Activated CD4-positive, alpha-beta T cell treated with anti-CD3 and anti-CD28 coated beads, Interleukin-2, amount 50 U/mL, for 24 hours (primary cell): ENCODE data around the gene MAGEB3.
"Not testable (repeated sequence)": the region's sequence is repeated elsewhere in the genome, so short reads cannot be mapped to it uniquely, and the experiment has no call there.

Experiments
- DNase-seq, 2 donors: peaks; one replicate each; pipeline ENCODE4 v3.0.0-alpha.2; 2020; ENCODE audit warnings: low read depth in 1 of 2, low spot score in 1 of 2

MAGEB3 gene, protein sequence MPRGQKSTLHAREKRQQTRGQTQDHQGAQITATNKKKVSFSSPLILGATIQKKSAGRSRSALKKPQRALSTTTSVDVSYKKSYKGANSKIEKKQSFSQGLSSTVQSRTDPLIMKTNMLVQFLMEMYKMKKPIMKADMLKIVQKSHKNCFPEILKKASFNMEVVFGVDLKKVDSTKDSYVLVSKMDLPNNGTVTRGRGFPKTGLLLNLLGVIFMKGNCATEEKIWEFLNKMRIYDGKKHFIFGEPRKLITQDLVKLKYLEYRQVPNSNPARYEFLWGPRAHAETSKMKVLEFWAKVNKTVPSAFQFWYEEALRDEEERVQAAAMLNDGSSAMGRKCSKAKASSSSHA

DNA sequence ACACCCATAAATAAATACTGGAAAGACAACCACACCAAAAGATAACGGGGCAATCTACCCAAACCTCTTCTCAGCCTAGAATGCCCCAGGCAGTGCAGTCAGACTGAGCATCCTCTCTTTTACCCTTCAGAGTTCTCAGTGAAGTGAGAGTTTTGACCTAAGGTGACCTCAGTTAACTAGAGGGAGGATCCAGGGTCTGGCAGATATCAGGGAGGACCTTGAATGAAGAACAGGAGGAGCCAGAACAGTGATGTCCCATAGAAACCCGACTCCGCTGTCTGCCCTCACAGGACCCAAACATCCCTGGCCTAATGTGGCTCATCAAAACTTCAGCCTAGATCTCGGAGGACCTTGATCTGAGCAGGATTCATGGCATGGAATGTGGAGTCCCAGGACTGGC lies at the start of gene MAGEB3:
MAGEB3 (plus strand) TSS at position 263 of the 400 bp plus-strand sequence. CDS start 5,268 bp downstream, outside the sequence.
- no peak for DNase-seq

DNA sequence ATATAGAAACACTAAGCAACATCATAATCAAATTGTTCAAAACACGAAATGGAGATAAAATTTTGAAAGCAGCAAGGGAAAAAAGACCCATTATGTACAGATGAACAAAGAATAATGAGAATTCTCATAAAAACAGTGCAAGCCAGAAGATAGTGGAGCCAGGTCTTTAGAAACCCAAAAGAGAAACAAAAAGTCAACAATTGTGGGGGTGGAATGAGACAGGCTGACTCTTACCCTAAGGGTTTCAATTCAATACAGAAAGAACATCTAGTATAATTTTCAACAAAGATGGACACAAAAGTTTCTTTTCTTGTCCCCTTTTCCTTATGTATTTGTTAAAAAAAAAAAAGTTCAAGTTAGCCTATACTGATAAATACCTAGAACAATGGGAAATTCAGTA lies 49.1 kb upstream of the MAGEB3 start:
- no peak for DNase-seq

DNA sequence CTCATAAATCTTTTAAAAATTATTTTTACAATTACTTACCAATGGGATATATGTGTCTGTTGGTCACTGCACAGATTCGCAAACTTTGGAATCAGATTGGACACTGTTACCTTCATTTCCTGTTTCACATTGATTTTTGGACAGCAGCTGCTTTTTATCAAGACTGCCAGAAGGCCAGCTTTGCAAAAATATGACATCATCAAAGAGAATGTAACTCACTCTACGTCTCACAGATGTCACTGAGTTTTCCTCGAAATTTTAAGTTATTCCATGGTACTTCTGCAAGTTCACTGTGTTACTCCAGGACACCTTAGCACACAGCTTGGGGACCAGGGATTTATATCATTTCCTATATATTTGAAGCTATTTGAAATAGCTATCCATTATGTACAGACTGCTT lies 46.9 kb upstream of the MAGEB3 start:
- no peak for DNase-seq

DNA sequence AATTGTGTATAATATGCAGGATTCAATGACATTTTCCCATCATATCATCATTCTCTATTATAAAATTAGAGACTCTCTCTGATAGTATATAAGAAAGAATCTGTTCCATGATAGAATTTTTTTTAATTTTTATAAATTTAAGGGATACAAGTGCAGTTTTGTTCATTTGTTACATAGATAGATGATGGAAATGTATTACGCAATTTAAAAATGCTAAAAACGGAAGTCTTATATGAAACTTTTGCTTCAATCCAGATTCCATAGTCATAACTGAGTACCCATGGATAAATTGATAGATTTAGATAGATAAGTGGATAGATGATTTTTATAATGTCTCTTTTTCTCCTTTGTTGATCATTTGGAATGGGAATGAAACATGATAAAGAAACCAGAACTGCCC lies 40.0 kb upstream of the MAGEB3 start:
- DNase-seq = no peak

DNA sequence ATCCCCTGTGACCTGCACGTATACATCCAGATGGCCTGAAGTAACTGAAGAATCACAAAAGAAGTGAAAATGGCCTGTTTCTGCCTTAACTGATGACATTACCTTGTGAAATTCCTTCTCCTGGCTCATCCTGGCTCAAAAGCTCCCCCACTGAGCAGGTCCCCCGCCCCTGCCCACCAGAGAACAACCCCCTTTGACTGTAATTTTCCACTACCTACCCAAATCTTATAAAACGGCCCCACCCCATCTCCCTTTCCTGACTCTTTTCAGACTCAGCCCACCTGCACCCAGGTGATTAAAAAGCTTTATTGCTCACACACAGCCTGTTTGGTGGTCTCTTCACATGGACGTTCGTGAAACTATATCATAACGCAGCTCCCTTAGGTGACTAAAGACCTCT lies 36.5 kb upstream of the MAGEB3 start:
- not testable (repeated sequence) for DNase-seq

DNA sequence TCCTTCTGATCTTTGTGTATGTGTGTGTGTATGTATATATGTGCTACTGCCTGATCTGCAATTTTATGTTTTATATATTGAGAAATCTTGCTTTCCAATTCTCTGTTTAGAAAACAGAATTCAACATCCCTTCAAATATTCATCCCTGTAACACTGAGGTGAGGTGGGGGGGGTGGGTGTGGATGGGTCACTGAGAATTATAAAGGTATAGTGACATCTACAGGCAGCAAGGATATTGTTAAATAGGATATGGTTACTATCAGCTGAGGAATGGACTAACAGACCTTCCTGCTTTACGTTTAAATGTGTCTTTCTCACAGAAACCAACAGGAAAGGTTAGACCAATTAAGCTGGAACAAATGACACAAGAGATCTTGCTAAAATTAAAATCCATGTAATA lies 34.1 kb upstream of the MAGEB3 start:
- no peak for DNase-seq

DNA sequence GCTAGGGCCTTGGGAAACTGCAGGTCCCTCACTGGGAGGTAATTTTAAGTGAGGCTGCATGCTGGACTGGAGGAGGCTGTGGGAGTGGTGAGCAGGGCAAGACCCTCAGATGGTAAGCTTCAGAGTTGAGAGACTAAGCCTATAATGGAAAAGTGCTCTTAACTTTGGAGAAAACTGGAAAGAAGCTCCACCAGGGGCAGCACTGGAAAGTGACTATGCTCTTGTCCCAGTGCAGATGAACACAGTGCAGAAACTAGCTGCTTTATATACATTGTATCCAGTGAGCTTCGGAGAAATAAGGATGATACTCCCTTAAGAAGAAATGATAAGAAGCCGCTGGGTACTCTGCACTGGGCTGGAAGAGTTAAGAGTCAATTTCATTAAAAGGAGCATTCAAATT lies 18.3 kb upstream of the MAGEB3 start:
- no peak for DNase-seq

DNA sequence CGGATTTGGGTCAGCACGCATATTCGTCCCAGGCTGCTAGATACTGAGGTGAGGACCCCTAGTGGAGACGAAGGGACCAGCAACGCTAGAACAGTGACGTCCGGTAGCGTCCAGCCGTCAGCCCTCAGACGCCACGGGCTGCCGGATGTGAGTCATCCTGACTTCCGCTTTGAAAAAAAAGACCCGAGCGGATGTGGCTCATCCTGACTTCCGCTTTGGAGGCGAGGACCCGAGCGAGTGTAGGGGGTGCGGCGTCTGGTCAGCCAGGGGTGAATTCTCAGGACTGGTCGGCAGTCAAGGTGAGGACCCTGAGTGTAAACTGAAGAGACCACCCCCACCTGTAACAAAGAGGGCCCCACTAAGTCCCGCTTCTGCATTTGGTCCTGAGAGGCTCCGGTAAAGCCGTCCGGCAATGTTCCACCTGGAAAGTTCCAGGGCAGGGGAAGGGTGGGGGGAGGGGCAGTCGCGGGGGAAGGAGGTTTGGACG lies 15.1 kb upstream of the MAGEB3 start, which contains the start of gene MAGEB2:
MAGEB2 (plus strand) TSS at position 207 of the 487 bp plus-strand sequence. CDS start 3,018 bp downstream, outside the sequence.
- DNase-seq = no peak

DNA sequence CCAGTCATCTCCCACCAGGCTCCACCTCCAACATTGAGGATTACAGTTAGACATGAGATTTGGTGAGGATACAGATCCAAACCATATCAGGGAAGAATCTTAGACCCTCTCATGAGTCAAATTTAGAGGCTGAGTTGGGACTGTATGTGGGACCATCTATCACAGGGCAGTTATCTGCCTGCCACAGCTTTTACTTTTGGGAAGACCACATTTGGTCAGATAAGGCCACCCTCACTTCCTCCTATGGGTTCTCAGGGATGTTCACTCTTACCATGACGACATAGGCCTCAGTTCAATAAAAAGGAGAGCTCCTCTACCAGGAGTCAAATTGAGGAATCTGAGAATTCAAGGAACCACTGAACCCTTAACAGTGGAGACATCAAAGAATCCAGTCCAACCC lies 13.0 kb upstream of the MAGEB3 start:
- no peak for DNase-seq

DNA sequence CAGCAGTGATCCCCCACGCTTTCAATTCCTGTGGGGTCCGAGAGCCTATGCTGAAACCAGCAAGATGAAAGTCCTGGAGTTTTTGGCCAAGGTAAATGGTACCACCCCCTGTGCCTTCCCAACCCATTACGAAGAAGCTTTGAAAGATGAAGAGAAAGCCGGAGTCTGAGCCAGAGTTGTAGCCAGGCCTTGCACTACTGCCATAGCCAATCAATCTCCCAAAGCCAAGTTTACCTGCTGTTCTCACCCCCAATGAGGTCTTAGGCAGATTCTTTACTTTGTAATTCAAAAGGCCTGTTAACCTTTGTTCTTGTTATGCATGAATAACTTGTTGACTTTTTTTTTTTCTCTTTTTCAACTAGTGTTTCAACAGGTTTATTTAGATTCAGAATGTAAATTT lies 11.1 kb upstream of the MAGEB3 start:
- DNase-seq = no peak

DNA sequence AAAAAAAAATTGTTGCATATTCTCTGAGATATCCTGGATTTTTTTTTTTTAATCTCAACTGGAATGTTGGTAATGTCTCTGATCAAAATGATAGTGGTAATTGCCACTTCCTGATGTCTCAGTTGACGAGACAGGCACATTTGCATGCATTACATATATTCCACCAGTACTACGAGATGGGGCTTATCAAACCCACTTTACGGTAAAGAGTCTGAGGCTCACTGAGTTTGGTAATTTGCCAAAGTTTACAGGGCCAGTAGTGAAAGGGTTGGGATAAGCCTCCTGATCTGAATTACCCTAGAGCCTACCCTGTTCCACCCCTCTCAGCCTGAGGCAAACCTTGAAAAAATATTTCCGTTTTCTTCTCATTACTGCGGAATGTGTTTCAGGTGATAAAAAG lies 9.8 kb upstream of the MAGEB3 start:
- DNase-seq = no peak

DNA sequence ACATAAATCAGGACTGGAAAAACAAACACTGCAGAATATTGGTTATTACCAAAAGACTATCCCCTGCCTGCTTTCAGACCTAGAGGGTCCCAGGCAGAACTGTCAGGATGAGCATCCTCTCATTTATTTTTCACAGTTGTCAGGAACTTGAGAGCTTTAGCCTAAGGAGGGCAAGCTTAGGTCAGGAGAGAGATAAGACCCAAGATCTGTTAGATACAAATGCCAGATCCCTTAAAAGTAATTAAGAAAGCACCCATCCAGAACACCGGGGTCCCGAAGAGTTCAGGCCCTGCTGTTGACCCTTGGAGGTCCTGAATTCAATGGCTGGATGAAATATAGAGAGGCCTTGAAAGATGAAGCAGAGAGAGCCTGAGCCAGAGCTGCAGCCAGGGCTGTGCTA lies 5.9 kb upstream of the MAGEB3 start:
- DNase-seq = no peak

DNA sequence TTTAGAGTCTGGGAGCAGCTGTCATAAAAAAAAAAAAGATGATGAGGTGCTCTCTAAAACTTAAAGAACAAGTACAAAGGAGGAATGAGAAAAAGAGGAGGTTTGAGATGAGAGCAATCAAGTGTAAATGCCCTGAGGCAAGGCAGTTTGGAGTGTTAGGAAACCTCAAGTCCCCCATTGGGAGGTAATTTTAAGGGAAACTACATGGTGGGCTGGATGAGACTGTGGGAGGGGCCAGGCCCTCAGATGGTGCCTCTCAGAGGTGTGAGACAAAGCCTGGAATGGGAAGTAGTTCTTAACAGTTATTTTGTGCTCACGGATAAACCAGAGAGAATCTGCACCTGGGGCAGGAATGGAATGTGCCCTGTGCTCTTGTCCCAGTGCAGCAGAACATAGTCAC lies 1.9 kb upstream of the MAGEB3 start:
- DNase-seq = no peak

DNA sequence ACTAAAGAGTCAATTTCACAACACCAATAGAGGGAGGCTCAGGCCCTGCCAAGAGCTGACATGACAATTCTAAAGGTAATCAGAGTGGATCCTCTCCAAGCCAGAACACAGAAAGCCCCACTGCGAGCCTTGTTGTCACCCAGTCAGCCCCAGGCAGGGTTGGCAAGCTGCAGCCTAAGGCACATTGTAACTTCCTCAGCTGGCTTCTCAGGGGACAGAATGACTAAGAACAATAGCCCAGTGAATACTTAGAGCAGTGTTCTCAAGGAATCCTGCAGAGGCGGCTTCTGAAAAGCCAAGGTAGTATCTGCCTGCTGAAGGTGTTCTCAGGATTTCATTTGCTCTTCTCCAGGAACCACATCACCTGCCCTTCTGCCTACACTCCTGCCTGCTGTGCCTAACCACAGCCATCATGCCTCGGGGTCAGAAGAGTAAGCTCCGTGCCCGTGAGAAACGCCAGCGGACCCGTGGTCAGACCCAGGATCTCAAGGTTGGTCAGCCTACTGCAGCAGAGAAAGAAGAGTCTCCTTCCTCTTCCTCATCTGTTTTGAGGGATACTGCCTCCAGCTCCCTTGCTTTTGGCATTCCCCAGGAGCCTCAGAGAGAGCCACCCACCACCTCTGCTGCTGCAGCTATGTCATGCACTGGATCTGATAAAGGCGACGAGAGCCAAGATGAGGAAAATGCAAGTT lies 11.4 kb downstream of the MAGEB3 start, which contains the start of gene MAGEB4:
MAGEB4 (plus strand) TSS at position 277 of the 692 bp plus-strand sequence; CDS start at position 413, 136 bp downstream.
- no peak for DNase-seq

DNA sequence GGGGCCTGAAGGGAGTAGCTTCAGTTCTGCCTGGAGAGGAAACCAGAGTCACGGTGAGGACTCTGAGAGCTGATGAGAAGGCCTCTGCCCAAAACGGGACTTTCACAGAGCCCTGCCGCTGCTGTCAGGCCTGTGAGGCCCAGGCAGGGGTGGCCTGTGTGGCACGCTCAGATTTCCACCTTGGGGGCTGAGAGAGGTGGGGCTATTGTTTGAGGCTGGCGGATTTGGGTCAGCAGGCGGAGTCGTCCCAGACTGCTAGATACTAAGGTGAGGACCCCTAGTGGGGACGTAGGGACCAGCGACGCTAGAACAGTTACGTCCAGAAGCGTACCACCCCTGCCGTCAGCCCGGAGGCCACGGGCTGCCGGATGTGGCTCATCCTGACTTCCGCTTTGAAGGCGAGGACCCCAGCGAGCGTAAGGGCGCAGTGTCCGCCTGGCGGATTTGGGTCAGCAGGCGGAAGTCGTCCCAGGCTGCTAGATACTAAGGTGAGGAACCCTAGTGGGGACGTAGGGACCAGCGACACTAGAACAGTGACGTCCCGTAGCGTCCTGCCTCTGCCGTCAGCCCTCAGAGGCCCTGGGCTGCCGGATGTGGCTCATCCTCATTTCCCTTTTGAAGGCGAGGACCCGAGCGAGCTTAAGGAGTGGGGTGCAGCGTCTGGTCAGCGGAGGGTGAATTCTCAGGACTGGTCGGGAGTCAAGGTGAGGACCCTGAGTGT lies 16.5 kb downstream of the MAGEB3 start, which contains the start of gene MAGEB1:
MAGEB1 (plus strand) TSS at position 378 of the 721 bp plus-strand sequence. CDS start 3,348 bp downstream, outside the sequence.
- DNase-seq = no peak

DNA sequence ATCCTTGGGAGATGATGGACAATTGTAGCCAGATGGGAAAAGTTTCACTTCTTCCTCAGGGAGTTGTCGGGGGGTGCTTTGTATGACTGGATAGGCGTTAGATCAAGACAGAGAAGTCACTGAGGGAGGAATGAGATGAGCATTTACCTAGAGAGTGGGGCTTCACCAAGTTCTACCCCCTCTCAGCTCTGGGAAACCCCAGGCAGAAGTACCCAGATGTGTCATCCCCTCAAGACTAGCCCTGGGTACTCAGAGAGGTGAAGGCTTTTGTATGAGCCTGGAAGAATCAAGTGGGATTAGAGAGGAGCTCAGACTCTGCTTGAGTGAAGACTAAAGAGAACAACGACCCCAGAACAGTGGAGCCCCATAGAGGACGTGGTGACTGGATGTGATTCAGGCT lies 18.4 kb downstream of the MAGEB3 start:
- no peak for DNase-seq

DNA sequence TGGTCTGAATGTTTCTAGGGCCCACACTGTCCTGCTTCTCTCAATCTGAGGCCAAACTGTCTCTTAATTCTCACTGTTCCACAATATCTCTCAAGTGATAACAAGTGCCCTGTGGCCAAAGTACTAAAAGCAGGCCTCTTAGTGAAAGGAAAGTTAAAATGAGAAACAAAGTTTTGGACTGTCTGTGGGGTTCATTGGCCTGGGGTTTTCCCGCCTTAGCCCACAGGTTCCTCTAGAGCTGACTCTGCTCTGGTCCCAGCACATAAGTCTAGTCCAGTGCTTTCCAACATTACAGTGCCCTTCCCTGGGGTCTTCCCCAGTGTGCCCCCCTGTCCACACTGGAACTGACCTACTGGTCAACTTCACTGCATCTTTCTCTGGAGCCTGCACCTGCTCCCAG lies 22.8 kb downstream of the MAGEB3 start:
- DNase-seq = no peak

DNA sequence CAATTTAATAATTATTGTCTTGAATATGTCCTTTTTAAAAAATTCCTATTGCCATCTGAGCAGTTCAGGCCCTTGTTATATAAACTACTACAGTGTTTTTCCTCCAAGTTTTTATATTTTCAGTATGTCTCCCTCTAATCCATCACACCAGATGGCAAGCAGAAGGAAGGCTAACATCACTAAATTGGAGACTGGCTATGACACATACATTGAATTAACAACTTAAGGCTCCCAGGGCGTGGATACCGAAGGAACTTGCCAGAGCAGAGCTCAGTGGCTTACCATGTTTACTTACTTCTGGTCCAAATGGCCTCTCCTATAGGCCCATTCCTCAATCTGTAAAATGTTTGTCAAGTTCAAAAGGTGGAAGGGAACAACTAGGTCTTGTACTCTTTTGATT lies 29.5 kb downstream of the MAGEB3 start:
- no peak for DNase-seq

DNA sequence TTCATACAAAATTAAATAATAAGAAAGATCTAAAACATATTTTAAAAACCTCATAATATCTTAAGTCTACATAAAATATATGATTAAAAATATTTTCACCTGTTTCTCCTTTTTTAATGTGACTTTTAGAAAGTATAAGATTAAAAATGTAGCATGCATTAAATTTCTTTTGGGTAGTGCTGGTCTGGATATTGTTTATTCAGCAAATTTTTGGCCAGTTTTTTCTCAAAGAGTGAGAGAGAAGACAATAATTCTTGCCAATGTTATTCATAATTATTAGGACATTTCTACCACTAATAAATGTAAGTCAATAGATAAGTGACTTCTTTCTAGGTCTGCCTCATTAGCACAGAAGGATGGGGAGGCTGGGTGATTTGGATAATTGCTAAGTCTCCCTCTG lies 30.6 kb downstream of the MAGEB3 start:
- no peak for DNase-seq

DNA sequence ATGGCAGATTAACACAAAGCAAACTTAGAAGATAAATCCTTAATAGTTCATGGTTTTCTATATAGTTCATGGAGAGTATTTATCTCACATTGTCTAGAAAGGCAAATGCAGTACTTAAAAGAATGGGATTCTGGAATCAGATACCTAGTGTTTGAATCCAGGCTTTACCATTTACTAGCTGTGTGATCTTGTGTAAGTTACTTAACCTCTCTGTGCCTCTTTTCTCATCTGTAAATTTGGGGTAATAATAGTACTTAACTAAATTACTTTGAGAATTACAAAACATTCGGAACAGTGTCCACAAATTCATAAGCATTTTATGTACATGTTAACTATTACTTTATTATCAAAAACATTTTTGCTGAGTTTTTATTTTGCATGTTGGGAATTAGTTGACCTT lies 32.3 kb downstream of the MAGEB3 start:
- DNase-seq = no peak

DNA sequence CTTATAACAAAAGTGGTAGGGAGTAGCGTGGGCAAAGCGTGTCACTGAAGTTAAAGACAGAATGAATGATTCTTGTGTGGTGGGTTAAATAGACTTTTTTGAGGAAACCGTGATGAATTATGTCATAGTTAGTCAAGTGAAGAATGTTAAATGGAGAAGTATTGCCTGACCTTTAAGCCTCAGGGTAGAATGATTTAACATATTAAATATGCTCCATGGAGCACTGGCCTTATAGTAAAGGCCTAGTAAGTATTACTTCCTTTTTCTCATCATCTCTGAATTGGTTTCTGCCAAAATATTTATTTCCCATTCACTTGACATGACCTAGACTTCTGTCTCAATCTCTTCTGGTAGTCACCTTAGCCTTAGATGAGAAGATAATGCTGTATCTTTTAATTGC lies 40.2 kb downstream of the MAGEB3 start:
- no peak for DNase-seq

DNA sequence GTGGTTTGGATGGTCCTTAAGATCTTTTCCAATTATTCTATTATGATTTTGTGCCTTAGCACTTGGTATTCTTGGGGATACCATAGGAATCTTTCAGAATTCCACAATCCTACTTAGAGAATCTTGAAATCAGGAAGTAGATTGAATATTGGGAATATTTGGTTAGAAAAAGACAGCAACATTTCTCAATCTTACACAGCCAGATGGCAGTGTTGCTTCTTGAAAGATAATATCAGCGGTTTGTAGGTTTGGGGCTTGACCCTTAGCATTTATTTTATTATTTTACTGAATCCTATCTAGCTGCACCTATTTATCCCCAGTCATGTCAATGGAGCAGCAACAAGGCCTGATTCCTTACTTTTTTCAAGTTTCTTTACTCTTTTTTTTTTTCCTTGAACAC lies 45.0 kb downstream of the MAGEB3 start:
- DNase-seq = no peak
